Hypothalamus (tissue), 51 donors: ENCODE results near the gene DRAP1.

Experiments
- DNase-seq, 51 donors: peaks; one replicate each; lab custom pipeline; 2025; lab: John Stamatoyannopoulos, UW

DRAP1 gene

GRCh38 chr11:65900125-65900898 is 18.9 kb upstream of the DRAP1 start, which contains the start of gene FOSL1:
Gene FOSL1, minus strand, starts transcription at chr11:65900388. Its CDS starts 49 bp downstream, at chr11:65900339.
- DNase-seq = peak in 35 of 51 donors; percentile 6 to 84 (median 53)

GRCh38 chr11:65900899-65901180 is 18.4 kb upstream of the DRAP1 start:
- DNase-seq = no peak

- DNase-seq = no peak
Measured at GRCh38 chr11:65903068-65903481, 16.2 kb upstream of the DRAP1 start.

- DNase-seq = no peak
Measured at GRCh38 chr11:65903715-65904114, 15.5 kb upstream of the DRAP1 start.

- no peak for DNase-seq
Measured at GRCh38 chr11:65906602-65907001, 12.6 kb upstream of the DRAP1 start.

GRCh38 chr11:65907878-65908277 is 11.3 kb upstream of the DRAP1 start:
- DNase-seq = no peak

- no peak for DNase-seq
Measured at GRCh38 chr11:65911682-65912568, 7.3 kb upstream of the DRAP1 start.

- no peak for DNase-seq
Measured at GRCh38 chr11:65912845-65913244, 6.4 kb upstream of the DRAP1 start.

GRCh38 chr11:65915101-65915820 is 4.0 kb upstream of the DRAP1 start:
- no peak for DNase-seq

- DNase-seq = peak in 15 of 51 donors; percentile 17 to 78 (median 35)
Measured at GRCh38 chr11:65915821-65916251, 3.4 kb upstream of the DRAP1 start.

GRCh38 chr11:65916391-65916790 is 2.8 kb upstream of the DRAP1 start:
- DNase-seq = no peak

GRCh38 chr11:65917077-65917433 is 2.2 kb upstream of the DRAP1 start:
- DNase-seq = no peak

GRCh38 chr11:65917434-65918210 is 1.6 kb upstream of the DRAP1 start:
- no peak for DNase-seq

GRCh38 chr11:65918211-65919140 is 750 bp upstream of the DRAP1 start, which contains the start of gene C11orf68:
Gene C11orf68, minus strand, starts transcription at chr11:65919062. Its CDS starts 31 bp downstream, at chr11:65919031.
- DNase-seq = peak in 3 of 51 donors; percentile 47 to 56 (median 55)

GRCh38 chr11:65919573-65920371 is 546 bp downstream of the DRAP1 start:
- DNase-seq = peak in 15 of 51 donors; percentile 34 to 71 (median 48)

- DNase-seq = no peak
Measured at GRCh38 chr11:65920372-65920802, 1.2 kb downstream of the DRAP1 start.

GRCh38 chr11:65921033-65921555 is 1.9 kb downstream of the DRAP1 start:
- no peak for DNase-seq

- no peak for DNase-seq
Measured at GRCh38 chr11:65921876-65922275, 2.6 kb downstream of the DRAP1 start.
